Stimulated activated effector memory CD8-positive, alpha-beta T cell treated with anti-CD3 and anti-CD28 coated beads, Interleukin-12 subunit alpha, Interleukin-12 subunit beta, amount 100 ng/mL, for 72 hours (primary cell): ENCODE measurements around the gene ADIPOR2.

Source experiments
- ATAC-seq: fragments of 150-1000 bp; cut with Tn5 transposase; 2 replicates; pipeline ENCODE4 v1.10.0; 2021
- DNase-seq, 2 donors: peaks; one replicate each; pipeline ENCODE4 v3.0.0; 2021 to 2022; ENCODE audit warnings: low spot score in 2 of 2
- H3K27ac Mint-ChIP-seq: one replicate; pipeline ENCODE4 v1.8.0; 2022; ENCODE audit warnings: mild to moderate bottlenecking, mixed read lengths
- H3K36me3 Mint-ChIP-seq: one replicate; pipeline ENCODE4 v1.8.0; 2022; ENCODE audit warnings: mild to moderate bottlenecking, mixed read lengths
- H3K4me1 Mint-ChIP-seq: one replicate; pipeline ENCODE4 v1.8.0; 2022; ENCODE audit warnings: mixed read lengths
- H3K4me3 Mint-ChIP-seq: one replicate; pipeline ENCODE4 v1.8.0; 2022; ENCODE audit warnings: mild to moderate bottlenecking, mixed read lengths
- H3K9me3 Mint-ChIP-seq: one replicate; pipeline ENCODE4 v1.8.0; 2022; ENCODE audit warnings: mixed read lengths

The ADIPOR2 gene

GRCh38 chr12:1761857-1762256, 71.0 kb downstream of the ADIPOR2 start:
- DNase-seq (no peak), ATAC-seq (no peak)
- H3K4me3 Mint-ChIP-seq = no peak overlapping the region
- no peaks in the 10 kb centered on the region for H3K9me3 Mint-ChIP-seq
- peaks cover 40% of the 10 kb centered on the region for H3K36me3 Mint-ChIP-seq
- H3K4me1 Mint-ChIP-seq = peaks cover 6% of the 10 kb centered on the region
- H3K27ac Mint-ChIP-seq = no peak overlapping the region

GRCh38 chr12:1763153-1763552, 72.3 kb downstream of the ADIPOR2 start:
- H3K36me3 Mint-ChIP-seq = peaks cover 30% of the 10 kb centered on the region
- ATAC-seq = no peak
- H3K4me1 Mint-ChIP-seq = peaks cover 6% of the 10 kb centered on the region
- no peak for DNase-seq
- H3K9me3 Mint-ChIP-seq = no peaks in the 10 kb centered on the region
- no peak overlapping the region for H3K4me3 Mint-ChIP-seq
- peak overlapping the region; percentile 20 for H3K27ac Mint-ChIP-seq

- Mint-ChIP-seq H3K4me1 (peaks cover 6% of the 10 kb centered on the region), H3K27ac (no peak overlapping the region), H3K9me3 (no peaks in the 10 kb centered on the region), H3K36me3 (peaks cover 19% of the 10 kb centered on the region), H3K4me3 (no peak overlapping the region)
- ATAC-seq (no peak), DNase-seq (no peak)
Measured at GRCh38 chr12:1766110-1766509, 75.2 kb downstream of the ADIPOR2 start.

- peaks cover 20% of the 10 kb centered on the region for H3K36me3 Mint-ChIP-seq
- no peak overlapping the region for H3K4me3 Mint-ChIP-seq
- ATAC-seq (no peak), DNase-seq (no peak)
- no peaks in the 10 kb centered on the region for H3K9me3 Mint-ChIP-seq
- no peak overlapping the region for H3K27ac Mint-ChIP-seq
- peaks cover 6% of the 10 kb centered on the region for H3K4me1 Mint-ChIP-seq
Measured at GRCh38 chr12:1767407-1768090, 76.7 kb downstream of the ADIPOR2 start.

- H3K9me3 Mint-ChIP-seq = no peaks in the 10 kb centered on the region
- peaks cover 30% of the 10 kb centered on the region for H3K36me3 Mint-ChIP-seq
- peaks cover 11% of the 10 kb centered on the region for H3K4me1 Mint-ChIP-seq
- H3K27ac Mint-ChIP-seq = no peak overlapping the region
- H3K4me3 Mint-ChIP-seq = no peak overlapping the region
- ATAC-seq (no peak), DNase-seq (no peak)
Measured at GRCh38 chr12:1768615-1769014, 77.7 kb downstream of the ADIPOR2 start.

- peaks cover 11% of the 10 kb centered on the region for H3K4me1 Mint-ChIP-seq
- H3K36me3 Mint-ChIP-seq = peaks cover 42% of the 10 kb centered on the region
- H3K9me3 Mint-ChIP-seq = no peaks in the 10 kb centered on the region
- ATAC-seq = no peak
- no peak for DNase-seq
- no peak overlapping the region for H3K4me3 Mint-ChIP-seq
- no peak overlapping the region for H3K27ac Mint-ChIP-seq
Measured at GRCh38 chr12:1769809-1770494, 79.1 kb downstream of the ADIPOR2 start.

GRCh38 chr12:1773937-1774655, 83.2 kb downstream of the ADIPOR2 start:
- no peaks in the 10 kb centered on the region for H3K9me3 Mint-ChIP-seq
- peaks cover 61% of the 10 kb centered on the region for H3K36me3 Mint-ChIP-seq
- H3K4me1 Mint-ChIP-seq = peaks cover 18% of the 10 kb centered on the region
- DNase-seq (no peak), ATAC-seq (no peak)
- H3K4me3 Mint-ChIP-seq = no peak overlapping the region
- H3K27ac Mint-ChIP-seq = peak overlapping the region; percentile 45

GRCh38 chr12:1776170-1776921, 85.5 kb downstream of the ADIPOR2 start:
- Mint-ChIP-seq H3K36me3 (peaks cover 64% of the 10 kb centered on the region), H3K4me3 (no peak overlapping the region), H3K4me1 (peaks cover 18% of the 10 kb centered on the region), H3K9me3 (no peaks in the 10 kb centered on the region), H3K27ac (peak overlapping the region; percentile 56)
- DNase-seq = no peak
- ATAC-seq = no peak

- H3K27ac Mint-ChIP-seq = no peak overlapping the region
- H3K4me1 Mint-ChIP-seq = peaks cover 16% of the 10 kb centered on the region
- ATAC-seq (no peak), DNase-seq (no peak)
- no peak overlapping the region for H3K4me3 Mint-ChIP-seq
- no peaks in the 10 kb centered on the region for H3K9me3 Mint-ChIP-seq
- peaks cover 66% of the 10 kb centered on the region for H3K36me3 Mint-ChIP-seq
Measured at GRCh38 chr12:1777798-1778197, 86.9 kb downstream of the ADIPOR2 start.

- Mint-ChIP-seq H3K4me1 (peaks cover 13% of the 10 kb centered on the region), H3K27ac (no peak overlapping the region), H3K9me3 (no peaks in the 10 kb centered on the region), H3K4me3 (no peak overlapping the region), H3K36me3 (peaks cover 66% of the 10 kb centered on the region)
- ATAC-seq (no peak), DNase-seq (no peak)
Measured at GRCh38 chr12:1778911-1779310, 88.0 kb downstream of the ADIPOR2 start.

- Mint-ChIP-seq H3K4me1 (peaks cover 13% of the 10 kb centered on the region), H3K36me3 (peaks cover 59% of the 10 kb centered on the region), H3K4me3 (no peak overlapping the region), H3K9me3 (no peaks in the 10 kb centered on the region), H3K27ac (no peak overlapping the region)
- DNase-seq (no peak), ATAC-seq (no peak)
Measured at GRCh38 chr12:1779783-1780182, 88.9 kb downstream of the ADIPOR2 start.

GRCh38 chr12:1781772-1782171, 90.9 kb downstream of the ADIPOR2 start:
- Mint-ChIP-seq H3K4me1 (no peaks in the 10 kb centered on the region), H3K4me3 (no peak overlapping the region), H3K36me3 (peaks cover 68% of the 10 kb centered on the region), H3K9me3 (no peaks in the 10 kb centered on the region), H3K27ac (no peak overlapping the region)
- DNase-seq = no peak
- no peak for ATAC-seq

- Mint-ChIP-seq H3K27ac (no peak overlapping the region), H3K9me3 (no peaks in the 10 kb centered on the region), H3K36me3 (peaks cover 68% of the 10 kb centered on the region), H3K4me3 (no peak overlapping the region), H3K4me1 (no peaks in the 10 kb centered on the region)
- DNase-seq = no peak
- no peak for ATAC-seq
Measured at GRCh38 chr12:1782215-1782614, 91.3 kb downstream of the ADIPOR2 start.

- Mint-ChIP-seq H3K9me3 (no peaks in the 10 kb centered on the region), H3K27ac (peak overlapping the region; percentile 17), H3K4me3 (no peak overlapping the region), H3K4me1 (peaks cover 21% of the 10 kb centered on the region), H3K36me3 (peaks cover 32% of the 10 kb centered on the region)
- DNase-seq (no peak), ATAC-seq (no peak)
Measured at GRCh38 chr12:1787714-1788113, 96.8 kb downstream of the ADIPOR2 start.

GRCh38 chr12:1790444-1790843, 99.6 kb downstream of the ADIPOR2 start:
- Mint-ChIP-seq H3K9me3 (no peaks in the 10 kb centered on the region), H3K27ac (peak overlapping the region; percentile 32), H3K36me3 (peaks cover 19% of the 10 kb centered on the region), H3K4me3 (no peak overlapping the region), H3K4me1 (peaks cover 23% of the 10 kb centered on the region)
- DNase-seq (no peak), ATAC-seq (no peak)
